Measurements from ENCODE around the gene HOXA7. TPM values are rescaled to one million over a fixed set of nuclear protein-coding genes. Genes with fewer than 3 reads are reported as not detected.

Gene HOXA7
- total RNA-seq, 1 experiment from 2014 or later = 5.1 TPM

DNA sequence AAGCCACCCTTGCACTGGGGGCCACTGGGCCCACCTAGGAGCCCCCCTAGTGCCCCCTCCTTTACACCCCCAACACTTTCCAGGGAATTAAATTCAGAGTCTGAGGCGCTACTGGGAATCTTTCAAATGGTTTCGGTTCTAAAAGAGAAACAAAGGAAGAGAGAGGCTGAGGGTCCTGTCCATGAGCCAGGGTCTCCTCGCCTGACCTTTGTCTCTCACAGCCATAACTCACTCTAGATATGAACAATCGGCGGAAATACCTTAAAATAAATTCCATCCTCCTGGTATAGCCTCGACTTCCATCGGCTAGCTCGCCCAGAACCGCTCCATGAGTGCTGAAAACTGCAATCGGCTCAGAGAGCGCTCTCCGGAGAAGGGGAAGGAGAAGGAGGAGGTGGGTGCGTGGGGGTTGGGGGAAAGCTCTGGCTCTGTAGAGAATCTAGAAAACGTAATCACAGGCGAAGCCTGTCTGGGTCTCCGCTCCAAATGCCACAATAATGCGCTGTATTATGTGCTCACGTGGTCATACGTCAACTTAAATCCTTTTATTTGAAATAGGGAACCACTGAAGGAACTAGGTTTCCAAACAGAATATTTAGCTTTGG, 38.5 kb downstream of the HOXA7 start:
- in situ Hi-C loops (cut with HindIII; ENCODE audit: low pct_unique_long_range_greater_than_20kb, low sequenced_read_pairs) = no loop called here
- DNase-seq (ENCODE audit: low read depth) = peak; percentile 80

DNA sequence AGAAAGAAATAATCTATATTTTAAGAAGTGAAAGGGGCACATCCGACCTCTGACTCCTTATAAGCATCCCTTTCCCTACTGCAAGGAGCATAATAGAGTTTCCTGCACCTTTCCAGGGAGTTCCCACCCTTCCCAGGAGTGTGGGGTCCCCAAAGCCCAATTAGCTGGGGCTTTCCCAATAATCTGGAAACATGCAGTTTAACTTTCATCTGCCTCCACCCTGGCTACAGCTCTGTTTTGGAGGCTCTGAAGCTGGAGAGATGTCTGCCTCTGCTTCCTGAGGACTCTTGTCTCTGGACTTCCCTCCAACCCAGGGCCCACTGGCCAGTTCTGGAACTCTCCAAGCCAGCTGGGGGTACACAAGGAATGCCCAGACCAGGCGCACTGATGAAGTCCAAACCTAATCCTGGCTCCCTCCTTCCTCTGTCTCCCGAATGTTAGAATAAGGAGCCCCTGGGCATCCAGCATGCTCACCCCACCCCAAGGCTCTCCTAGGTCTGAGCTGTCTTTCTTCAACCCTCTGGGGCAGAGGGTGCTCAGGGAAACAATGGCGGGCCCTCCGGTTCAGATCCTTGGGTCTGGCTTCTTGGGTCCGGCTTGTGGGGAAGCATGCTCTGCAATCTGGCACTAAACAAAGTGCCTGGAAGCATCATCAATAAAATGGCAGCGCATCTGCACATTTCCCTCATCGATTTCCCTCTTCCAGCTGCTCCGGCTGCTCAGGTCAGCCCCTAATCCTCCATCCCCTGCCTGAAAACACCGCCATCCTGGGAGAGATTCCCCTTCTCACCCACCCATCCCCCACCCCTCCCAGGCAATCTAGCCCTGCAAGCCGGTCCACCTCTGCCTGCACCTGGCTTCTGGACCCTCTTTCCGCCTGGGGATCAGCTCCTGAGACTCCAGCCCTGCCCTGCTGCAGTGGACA, 39.3 kb downstream of the HOXA7 start:
- DNase-seq (ENCODE audit: low read depth) = peak; percentile 62
- in situ Hi-C loops (cut with HindIII; ENCODE audit: low pct_unique_long_range_greater_than_20kb, low sequenced_read_pairs) = no loop called here

DNA sequence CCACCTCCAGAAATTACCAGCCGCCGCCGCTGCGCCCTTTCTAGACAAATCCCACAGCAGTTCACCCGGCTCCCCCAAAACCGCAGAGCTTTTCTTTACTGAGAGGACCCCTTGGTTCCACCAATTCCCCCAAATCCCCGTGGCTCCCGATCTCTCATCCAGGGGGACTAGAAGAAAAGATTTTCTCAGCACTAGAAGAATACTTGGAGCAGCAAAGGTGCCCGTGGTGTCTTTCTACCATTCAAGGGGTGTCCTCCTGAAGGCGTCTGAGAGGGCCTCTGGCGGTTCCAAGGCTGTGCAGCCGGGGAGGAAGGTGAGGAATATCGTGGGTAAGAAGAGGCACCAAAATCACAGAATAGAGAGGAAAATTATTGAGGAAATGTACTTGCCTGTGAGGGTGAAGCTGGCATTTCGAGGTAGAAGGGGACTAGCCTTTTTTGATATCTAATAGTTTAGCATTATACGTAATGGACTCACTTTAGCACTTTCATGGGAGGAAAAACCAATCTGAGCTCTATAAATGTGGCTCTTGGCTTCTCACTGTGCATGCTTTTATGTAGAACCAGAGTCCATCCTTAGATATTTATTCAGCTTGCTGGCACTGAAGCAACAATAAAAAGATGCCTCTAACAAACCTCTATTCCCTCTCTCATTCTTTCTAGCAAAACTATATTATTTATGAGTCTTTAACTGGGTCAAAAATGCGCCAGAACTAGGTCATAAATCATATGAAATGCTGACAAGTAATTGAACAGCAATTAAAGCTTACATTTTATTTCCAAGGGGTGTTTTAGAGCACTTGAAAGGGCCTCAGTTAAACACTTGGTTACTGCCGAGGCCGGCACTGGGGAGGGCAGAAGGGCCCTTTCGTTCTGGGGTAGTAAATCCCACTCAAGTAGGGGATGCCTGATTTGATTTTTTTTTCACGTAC, 40.2 kb downstream of the HOXA7 start:
- in situ Hi-C loops (cut with HindIII; ENCODE audit: low pct_unique_long_range_greater_than_20kb, low sequenced_read_pairs) = no loop called here
- peak; percentile 62 for DNase-seq (ENCODE audit: low read depth)

DNA sequence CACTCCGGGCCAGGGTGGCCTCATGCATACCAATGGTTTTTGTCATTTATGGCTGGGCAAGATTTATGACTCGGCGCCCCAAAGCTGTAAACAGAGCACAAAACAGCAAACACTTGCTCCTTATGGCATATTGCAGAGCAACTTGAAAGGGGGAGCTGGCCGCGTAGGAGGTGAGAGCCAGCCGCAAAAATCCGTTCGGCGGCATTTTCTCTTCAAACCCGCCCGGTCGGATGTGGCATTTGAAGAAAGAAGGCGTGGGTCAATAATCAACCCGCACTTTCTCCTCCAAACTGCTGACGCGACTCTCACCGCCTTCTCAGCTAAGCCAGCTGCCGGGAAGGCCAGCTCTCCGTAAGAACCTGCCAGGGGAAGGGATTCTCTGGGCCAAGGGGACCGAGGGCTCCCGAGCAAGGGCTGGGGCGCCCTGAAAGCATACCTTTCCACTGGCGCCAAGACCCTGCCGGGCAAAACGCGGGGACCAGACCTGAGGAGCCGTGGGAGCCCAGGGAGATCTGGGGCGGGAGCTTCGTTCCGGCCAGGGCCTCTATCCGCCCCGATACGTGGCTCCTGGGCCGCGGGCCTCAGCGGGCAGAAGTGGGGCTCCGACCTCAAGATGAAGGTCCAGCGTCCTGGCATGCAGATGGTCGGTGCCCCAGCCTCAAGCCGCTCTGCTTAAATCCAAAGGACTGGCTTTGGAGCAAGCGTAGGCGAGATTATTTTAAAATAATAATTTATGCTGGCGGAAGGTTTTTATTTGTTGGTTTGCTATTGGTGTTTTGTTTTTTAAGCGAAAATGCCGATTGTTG, 41.1 kb downstream of the HOXA7 start:
- peak; percentile 94 for DNase-seq (ENCODE audit: low read depth)
- in situ Hi-C loops (cut with HindIII; ENCODE audit: low pct_unique_long_range_greater_than_20kb, low sequenced_read_pairs) = no loop called here

DNA sequence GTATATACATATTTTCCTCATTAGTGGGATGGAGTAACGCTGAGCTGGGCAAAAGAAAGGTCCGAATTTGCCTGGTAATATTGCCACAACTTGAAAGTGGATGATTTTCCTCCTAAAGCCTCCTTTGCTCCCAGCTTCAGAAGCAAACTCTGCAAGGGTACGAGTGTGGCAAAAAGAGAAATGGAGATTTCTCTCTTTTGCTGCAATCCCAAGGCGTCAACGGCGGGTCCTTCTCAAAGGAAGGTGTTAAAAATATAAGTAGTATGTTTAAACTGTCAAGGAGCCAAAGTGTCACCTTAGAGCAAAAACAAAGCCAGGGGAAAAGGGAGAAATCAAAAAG, 41.6 kb downstream of the HOXA7 start:
- no peak for DNase-seq (ENCODE audit: low read depth)
- in situ Hi-C loops (cut with HindIII; ENCODE audit: low pct_unique_long_range_greater_than_20kb, low sequenced_read_pairs) = no loop called here

DNA sequence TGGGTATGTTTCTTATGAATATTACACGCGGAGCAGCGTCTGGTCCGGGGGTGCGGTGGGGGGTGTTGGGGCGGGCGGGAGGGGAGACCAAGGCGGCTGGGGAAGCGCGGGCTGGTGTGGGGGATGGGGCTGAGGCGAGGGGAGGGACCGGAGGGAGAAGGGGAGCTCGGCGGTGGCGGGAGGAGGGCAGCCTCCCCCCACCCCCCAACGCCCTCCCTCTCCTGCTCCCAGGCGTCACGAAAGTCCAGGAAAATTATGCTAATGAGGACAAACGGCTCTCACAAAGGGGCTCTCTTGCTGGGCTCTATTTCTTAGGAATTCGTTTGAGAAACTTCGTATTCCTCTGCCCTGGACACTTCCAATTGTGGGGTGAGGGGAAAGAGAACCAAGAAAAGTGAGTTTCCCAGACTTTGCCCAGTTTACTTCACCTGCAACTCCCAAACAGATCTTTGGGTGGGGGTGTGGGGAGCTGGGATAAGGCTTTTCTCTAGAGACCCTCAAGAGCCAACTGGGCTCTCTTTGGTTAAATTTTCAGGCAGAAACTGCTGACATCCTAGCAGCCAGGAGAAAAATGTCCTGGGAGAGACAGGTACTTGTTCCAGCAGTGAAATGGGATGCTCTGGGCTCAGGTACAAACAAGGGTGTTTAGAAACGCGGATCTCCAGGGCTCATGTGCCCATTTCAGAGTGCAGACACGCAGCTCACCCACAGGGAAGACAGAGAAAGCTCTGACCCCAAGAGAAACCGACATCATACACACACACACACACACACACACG, 42.3 kb downstream of the HOXA7 start:
- DNase-seq (ENCODE audit: low read depth) = peak; percentile 91
- in situ Hi-C loops (cut with HindIII; ENCODE audit: low pct_unique_long_range_greater_than_20kb, low sequenced_read_pairs) = no loop called here

DNA sequence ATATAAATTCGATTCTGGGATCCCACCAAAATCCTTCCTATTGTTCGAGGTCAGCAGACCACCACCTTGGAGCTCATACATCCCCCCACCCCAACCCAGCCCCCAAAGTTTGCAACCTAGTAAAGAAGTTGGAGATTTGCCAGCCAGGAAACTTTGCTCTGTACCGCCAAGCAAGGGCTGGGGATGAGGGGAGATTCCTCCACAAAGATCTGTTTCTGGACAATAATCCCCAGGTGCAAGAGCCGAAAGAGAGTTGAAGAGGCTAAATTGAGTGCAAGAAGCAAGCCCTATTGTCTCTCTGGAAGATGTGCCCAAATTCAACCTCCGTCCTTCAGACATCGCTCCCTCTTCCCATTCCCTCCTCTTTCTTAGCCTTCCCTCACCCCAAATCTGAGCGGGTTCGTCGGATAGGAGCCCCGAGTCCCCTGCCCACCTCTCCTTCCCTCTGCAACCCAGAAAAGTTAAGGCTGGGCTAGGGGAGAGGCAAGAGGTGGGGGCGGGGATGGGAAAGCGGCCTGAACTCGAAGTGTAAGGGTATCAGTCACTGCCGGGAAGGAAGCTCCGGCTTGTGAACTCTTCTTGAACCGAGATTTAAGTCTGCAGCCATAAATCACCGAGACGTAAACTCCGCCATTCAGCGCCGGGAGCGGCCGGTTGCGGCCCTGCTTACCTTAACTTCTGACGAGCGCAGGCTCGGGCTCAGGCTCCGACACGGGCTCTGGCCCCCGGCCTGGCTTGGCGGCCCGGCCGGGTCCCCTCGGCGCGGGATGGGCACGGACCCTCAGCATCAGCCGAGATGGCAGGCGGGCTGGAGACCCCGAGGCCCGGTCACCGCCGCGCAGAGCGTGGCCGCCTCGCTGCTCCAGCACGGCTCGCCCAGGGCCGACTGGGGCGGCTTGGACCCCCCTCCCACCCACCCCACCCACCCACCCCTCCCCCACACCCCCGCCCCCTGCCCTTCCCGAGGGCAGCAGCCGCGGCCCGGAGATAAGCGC, 43.2 kb downstream of the HOXA7 start:
- in situ Hi-C loops (cut with HindIII; ENCODE audit: low pct_unique_long_range_greater_than_20kb, low sequenced_read_pairs) = no loop called here
- peak; percentile 87 for DNase-seq (ENCODE audit: low read depth)

DNA sequence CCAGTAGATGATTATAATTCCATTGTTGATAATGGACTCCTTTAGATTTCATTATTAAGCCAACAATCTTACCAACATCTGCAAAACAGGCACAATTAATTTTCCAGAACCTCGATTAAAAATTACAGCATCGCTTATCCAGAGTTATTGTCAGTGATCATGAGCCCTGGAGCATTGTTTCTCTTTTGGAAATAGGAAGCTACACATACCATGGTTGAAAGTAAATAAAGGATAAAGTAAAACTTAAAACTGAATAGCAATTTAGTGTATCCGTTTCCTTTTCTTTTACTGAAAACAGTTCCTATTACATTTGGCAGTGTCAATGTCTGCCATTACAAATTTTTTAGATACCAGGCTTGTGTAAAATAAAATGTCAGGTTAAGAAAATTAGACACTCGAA, 44.1 kb downstream of the HOXA7 start:
- in situ Hi-C loops (cut with HindIII; ENCODE audit: low pct_unique_long_range_greater_than_20kb, low sequenced_read_pairs) = no loop called here
- peak; percentile 22 for DNase-seq (ENCODE audit: low read depth)

DNA sequence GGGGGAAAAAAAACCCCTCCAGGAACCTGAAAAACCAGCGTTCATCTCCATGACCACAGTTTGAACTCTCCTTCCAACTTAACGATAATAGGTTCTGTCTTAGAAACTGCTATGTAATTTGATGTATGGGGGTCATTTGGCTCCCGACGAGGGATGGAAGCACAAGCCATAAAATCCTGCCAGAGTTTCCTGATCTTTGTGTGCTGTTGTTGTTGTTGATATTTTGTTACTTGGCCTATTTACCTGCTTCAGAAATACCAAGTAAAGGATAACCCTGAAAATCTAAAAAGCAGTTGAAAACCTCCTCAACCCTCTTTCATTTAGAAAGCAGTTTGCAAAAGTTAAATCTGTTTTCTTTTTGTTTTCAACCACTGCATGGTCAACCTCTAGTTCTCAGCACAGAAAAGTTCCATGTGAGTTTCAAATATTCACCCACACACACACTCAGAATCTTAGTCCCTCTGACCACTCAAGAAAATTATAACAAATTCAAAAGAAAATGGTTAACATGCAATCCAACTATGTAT, 44.7 kb downstream of the HOXA7 start:
- in situ Hi-C loops (cut with HindIII; ENCODE audit: low pct_unique_long_range_greater_than_20kb, low sequenced_read_pairs) = no loop called here
- DNase-seq (ENCODE audit: low read depth) = peak; percentile 68

DNA sequence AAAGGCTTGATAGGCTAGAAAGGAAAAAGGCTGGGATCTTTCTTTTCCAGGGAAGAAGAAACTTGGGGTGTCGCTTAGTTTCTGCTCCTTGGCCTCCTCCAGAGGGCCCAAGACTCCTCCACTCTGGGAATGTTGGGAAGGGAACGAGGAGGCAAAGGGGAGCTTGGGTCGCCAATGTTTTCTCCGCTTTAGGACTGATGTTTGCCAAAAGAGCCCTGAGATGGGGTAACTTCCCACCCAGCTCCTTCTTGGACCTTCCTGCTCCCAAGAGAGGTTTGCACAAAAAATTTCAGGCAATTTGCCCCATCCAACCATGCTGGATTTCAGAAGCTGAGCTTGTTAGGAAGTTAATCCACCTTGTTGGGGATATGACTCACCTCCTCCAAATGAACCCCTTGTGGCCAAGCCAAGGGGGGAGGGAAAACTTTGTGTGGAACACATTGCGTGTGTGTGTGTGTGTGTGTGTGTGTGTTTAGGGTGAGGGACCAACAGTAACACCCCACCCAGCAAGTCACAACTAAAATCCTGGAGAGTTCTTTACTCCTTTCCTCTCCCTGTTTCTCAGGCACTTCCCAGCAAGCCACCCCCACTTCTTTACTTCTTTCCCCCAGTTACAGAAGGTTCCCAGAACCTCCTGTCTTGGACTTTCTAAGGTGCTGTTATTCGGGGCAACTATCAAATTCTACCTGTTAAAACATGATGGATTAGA, 45.3 kb downstream of the HOXA7 start:
- in situ Hi-C loops (cut with HindIII; ENCODE audit: low pct_unique_long_range_greater_than_20kb, low sequenced_read_pairs) = no loop called here
- peak; percentile 72 for DNase-seq (ENCODE audit: low read depth)

DNA sequence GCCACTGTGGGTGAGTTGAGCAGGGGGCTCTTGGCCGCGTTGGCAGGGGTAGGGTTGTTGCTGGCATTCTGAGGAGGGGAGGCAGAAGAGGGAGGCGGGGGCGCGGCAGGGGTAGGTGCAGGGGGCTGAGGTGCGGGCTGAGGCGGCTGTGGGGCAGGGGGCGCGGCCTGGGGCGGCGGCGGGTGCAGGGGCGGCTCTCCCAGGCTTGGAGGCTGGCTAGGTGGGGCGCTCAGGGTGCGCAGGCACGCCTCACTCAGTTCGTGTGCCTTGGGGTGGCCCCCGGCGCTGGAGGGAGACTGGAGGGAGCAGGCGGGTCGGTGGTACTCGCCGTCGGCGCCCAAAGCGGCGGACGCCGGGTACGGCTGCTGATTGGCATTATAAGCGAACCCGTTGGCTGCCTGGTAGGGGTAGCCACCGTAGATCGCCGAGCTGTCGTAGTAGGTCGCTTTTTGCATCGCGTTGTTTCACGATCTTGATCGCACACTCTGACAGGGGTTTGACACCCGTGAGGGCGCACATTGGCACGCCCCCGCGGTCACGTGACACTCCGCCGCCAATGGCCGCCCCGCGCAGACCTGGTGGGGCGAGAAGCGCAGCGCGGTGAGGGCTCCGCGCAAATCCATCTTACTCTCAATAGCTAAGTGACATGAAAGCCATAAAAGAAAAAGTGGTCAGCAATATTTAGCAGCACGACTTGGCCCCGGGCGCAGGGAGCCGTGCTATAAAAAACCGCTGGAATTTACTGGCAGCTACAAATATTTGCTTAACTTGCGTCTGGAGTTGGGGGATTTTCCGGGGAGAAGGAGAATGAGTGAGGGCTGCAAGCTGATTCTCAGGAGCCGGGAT, 46.1 kb downstream of the HOXA7 start:
- peak; percentile 56 for DNase-seq (ENCODE audit: low read depth)
- in situ Hi-C loops (cut with HindIII; ENCODE audit: low pct_unique_long_range_greater_than_20kb, low sequenced_read_pairs) = no loop called here

DNA sequence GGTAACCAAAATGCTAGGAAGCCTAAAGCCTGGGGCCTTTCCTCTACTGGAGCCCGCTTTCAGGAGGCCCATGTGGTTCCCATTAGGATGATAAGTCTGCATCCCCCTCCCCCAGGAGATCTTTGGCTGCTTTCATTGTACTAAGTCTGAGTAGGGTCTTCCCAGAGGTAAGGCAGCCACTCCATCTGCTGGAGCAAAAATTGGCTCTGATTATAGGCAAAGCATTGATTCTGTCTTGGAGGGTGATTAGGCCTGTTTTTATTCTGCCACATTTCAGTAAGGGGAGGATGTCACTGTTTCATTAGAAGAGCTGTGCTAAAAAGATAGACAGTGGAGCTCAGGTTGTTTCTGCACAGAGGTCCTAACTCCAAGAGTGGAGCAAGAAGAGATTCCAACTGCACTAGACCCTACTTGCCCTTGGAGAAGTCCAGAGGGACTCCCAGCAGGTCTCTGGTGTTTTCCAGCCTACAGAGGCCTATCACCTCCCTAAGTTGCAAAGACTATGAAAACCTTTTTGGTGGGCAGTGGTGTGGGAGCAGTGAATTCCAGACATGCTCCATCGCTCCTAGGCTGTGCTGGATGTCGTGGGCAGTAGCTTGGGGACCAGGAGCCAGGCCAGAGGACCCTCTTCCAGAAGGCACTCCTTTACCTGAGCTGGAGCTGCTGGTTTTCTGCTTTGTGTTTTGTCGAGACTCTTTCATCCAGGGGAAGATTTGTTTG, 46.8 kb downstream of the HOXA7 start:
- no peak for DNase-seq (ENCODE audit: low read depth)
- in situ Hi-C loops (cut with HindIII; ENCODE audit: low pct_unique_long_range_greater_than_20kb, low sequenced_read_pairs) = no loop called here

DNA sequence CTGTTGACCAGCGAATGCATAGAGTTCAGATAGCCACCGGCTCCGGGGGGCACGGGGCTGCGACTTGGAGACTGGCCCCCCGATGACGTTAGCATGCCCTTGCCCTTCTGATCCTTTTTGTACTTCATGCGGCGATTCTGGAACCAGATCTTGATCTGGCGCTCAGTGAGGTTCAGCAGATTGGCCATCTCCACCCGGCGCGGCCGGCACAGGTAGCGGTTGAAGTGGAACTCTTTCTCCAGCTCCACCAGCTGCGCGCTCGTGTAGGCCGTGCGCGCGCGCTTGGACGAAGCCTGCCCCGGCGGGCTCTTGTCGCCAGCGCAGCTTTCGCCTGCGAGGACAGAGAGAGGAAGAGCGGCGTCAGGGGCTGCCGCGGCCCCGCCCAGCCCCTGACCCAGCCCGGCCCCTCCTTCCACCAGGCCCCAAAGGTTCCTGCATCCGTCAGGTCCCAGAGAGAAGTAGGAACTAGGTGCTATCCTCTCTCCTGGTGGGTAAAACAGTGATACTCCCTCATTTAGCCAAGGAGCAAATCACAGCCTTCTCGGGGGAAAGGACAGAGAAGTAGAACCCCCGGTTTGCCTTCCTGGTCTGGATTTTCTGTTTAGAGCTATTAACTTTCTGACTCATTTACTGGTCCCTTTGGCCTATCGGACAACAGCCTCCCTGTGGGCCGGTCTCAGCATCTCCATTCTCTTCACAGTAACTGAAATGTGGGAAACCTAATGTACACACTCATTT, 47.9 kb downstream of the HOXA7 start:
- in situ Hi-C loops (cut with HindIII; ENCODE audit: low pct_unique_long_range_greater_than_20kb, low sequenced_read_pairs) = no loop called here
- no peak for DNase-seq (ENCODE audit: low read depth)
